GM12878 (cell line): ENCODE data around the gene NUDT22. TPM values are rescaled to one million over a fixed set of nuclear protein-coding genes. Genes with fewer than 3 reads are reported as not detected.

Source experiments
- ATAC-seq: fragments of 200-7000 bp; cut with Tn5 transposase; 3 replicates; pipeline ENCODE4 v1.9.1; 2020; ENCODE audit warnings: mild to moderate bottlenecking, moderate library complexity
- BruUV-seq: library from RNA; stranded (reverse); fragments of 400-500 nt; replicated peaks from 2 replicates; lab custom pipeline; 2021; lab: Mats Ljungman, UMichigan
- CTCF ChIA-PET: fragments of 300-600 bp; sonication (Branson Sonifier 250); formaldehyde crosslinking; extraction: SDS; loops from one replicate; lab custom pipeline; 2021; ENCODE audit warnings: inconsistent platforms; lab: Yijun Ruan, JAX
- POLR2A ChIA-PET: fragments of 350-600 bp; formaldehyde crosslinking; extraction: SDS; loops from one replicate; lab custom pipeline; 2021; ENCODE audit warnings: inconsistent platforms; lab: Charles Lee
- RAD21 ChIA-PET: fragments of 300-600 bp; sonication (Branson Sonifier 250); formaldehyde crosslinking; loops from one replicate; lab custom pipeline; 2023; ENCODE audit warnings: antibody characterized with exemption; ENCODE audit not compliant: unreplicated experiment; lab: Charles Lee
- SMC1A ChIA-PET: fragments of 300-600 bp; sonication (Branson Sonifier 250); formaldehyde crosslinking; loops from one replicate; lab custom pipeline; 2023; ENCODE audit not compliant: unreplicated experiment, uncharacterized antibody; lab: Charles Lee
- DNase-seq: peaks from one replicate; pipeline ENCODE4 v3.0.0-alpha.2; 2011; ENCODE audit warnings: low read depth, low spot score
- FAIRE-seq: peaks from 3 replicates; lab custom pipeline; 2011; peaks lifted over from hg19 to GRCh38; lab: Jason Lieb, UNC
- H2AFZ ChIP-seq: 2 replicates; pipeline ENCODE4 v1.6.0; 2011; ENCODE audit warnings: low read depth, low read length, control low read depth; ENCODE audit not compliant: control insufficient read depth
- H3K27ac ChIP-seq: 2 replicates; pipeline ENCODE4 v1.5.1; 2011; ENCODE audit warnings: control low read depth; ENCODE audit not compliant: control insufficient read depth, insufficient read depth
- H3K27me3 ChIP-seq, 2 experiments: replicated peaks in 1 of 2; 2 replicates each; pipeline versions ENCODE4 v1.6.0 to v1.6.1; 2011; ENCODE audit warnings: low read length in 1 of 2; ENCODE audit not compliant: control insufficient read depth in 2 of 2, insufficient read depth in 2 of 2
- H3K36me3 ChIP-seq, 2 experiments: 2 replicates each; pipeline ENCODE4 v1.5.1; 2011; ENCODE audit warnings: low read length in 1 of 2; ENCODE audit not compliant: control insufficient read depth in 2 of 2, insufficient read depth in 2 of 2
- H3K4me1 ChIP-seq: 2 replicates; pipeline ENCODE4 v1.6.1; 2011; ENCODE audit warnings: mild to moderate bottlenecking, low read length, moderate library complexity, mixed read lengths; ENCODE audit not compliant: control insufficient read depth, insufficient read depth
- H3K4me2 ChIP-seq: 2 replicates; pipeline ENCODE4 v1.6.0; 2011; ENCODE audit warnings: control low read depth; ENCODE audit not compliant: control insufficient read depth, insufficient read depth
- H3K4me3 ChIP-seq: fragments of 200-600 bp; sonication (generic); 2 replicates; pipeline ENCODE4 v1.5.1; 2016
- H3K79me2 ChIP-seq: 2 replicates; pipeline ENCODE4 v1.6.0; 2011; ENCODE audit warnings: low read length; ENCODE audit not compliant: control insufficient read depth, insufficient read depth
- H3K9ac ChIP-seq: 2 replicates; pipeline ENCODE4 v1.8.0; 2011; ENCODE audit warnings: low read length, control low read depth, mixed read lengths; ENCODE audit not compliant: control insufficient read depth, insufficient read depth
- H3K9me3 ChIP-seq: replicated peaks from 3 replicates; pipeline ENCODE4 v1.5.1; 2011; ENCODE audit warnings: mild to moderate bottlenecking, low read length; ENCODE audit not compliant: control insufficient read depth, insufficient read depth
- H4K20me1 ChIP-seq: 2 replicates; pipeline ENCODE4 v1.6.0; 2011; ENCODE audit not compliant: control insufficient read depth, insufficient read depth
- CEBPZ ChIP-seq: fragments of 150-350 bp; IDR thresholded peaks from 2 replicates; pipeline ENCODE4 v1.6.1; 2016; ENCODE audit warnings: low read depth, low read length
- HDAC6 ChIP-seq: fragments of 200-600 bp; sonication (generic); IDR thresholded peaks from one replicate; pipeline ENCODE4 v1.8.0; 2017; ENCODE audit warnings: antibody characterized with exemption; ENCODE audit not compliant: unreplicated experiment
- NFIC ChIP-seq: IDR thresholded peaks from 2 replicates; pipeline ENCODE4 v1.6.1; 2012; ENCODE audit warnings: low read depth, mild to moderate bottlenecking, inconsistent platforms, low read length, moderate library complexity
- PBX3 ChIP-seq: IDR thresholded peaks from 2 replicates; pipeline ENCODE4 v1.6.1; 2011; ENCODE audit warnings: mild to moderate bottlenecking, low read depth, low read length, moderate library complexity; ENCODE audit not compliant: insufficient replicate concordance
- SIN3A ChIP-seq: IDR thresholded peaks from 2 replicates; pipeline ENCODE4 v1.6.1; 2012; ENCODE audit warnings: low read depth, low read length, improper control_type of control experiment
- SMAD1 ChIP-seq: fragments of 450-650 bp; IDR thresholded peaks from 2 replicates; pipeline ENCODE4 v1.6.1; 2018; ENCODE audit warnings: mild to moderate bottlenecking, low read depth; ENCODE audit not compliant: partially characterized antibody
- SUZ12 ChIP-seq: fragments of 200-600 bp; sonication (generic); IDR thresholded peaks from one replicate; pipeline ENCODE4 v1.6.1; 2018; ENCODE audit warnings: antibody characterized with exemption, mild to moderate bottlenecking; ENCODE audit not compliant: unreplicated experiment
- ZNF207 ChIP-seq: fragments of 450-650 bp; IDR thresholded peaks from 2 replicates; pipeline ENCODE4 v1.6.1; 2014; ENCODE audit warnings: antibody characterized with exemption, mild to moderate bottlenecking, borderline replicate concordance
- WGBS: methylation state at CpG from one replicate; pipeline ENCODE4 v1.1.6; 2016; ENCODE audit warnings: low lambda C conversion rate; ENCODE audit not compliant: insufficient replicate concordance, insufficient coverage; ENCODE audit errors: missing lambda C conversion rate; 5-methylcytosine and 5-hydroxymethylcytosine counted together
- in situ Hi-C: fragments of 300-500 bp; cut with MboI; formaldehyde crosslinking; loops from 9 replicates; pipeline ENCODE4 v1.14.3; 2018; ENCODE audit warnings: mixed read lengths
- intact Hi-C: fragments of 100-400 bp; cut with micrococcal nuclease; formaldehyde crosslinking; loops from one replicate; pipeline ENCODE4 v1.14.2; 2022; ENCODE audit not compliant: unreplicated experiment
- polyA plus RNA-seq, 11 experiments: library from polyadenylated mRNA; depleted of rRNA in 4 of 11; unstranded in 6 of 11; stranded (reverse) in 5 of 11; fragments of >200 nt; fragmentation: Nextera tagmentation in 4 of 11; fragmentation: Illumina TruSeq in 1 of 11; extraction: Ambion mirVana in 4 of 11; extraction: Trizol in 1 of 11; gene quantifications; 1 replicate in 1 of 11; 2 replicates in 10 of 11; pipeline versions ENCODE4 v1.2.1 to v1.2.3, GENCODE V29; 2011 to 2016; ENCODE audit warnings: inconsistent platforms in 2 of 11, missing spikeins in 2 of 11, low read depth in 1 of 11
- total RNA-seq, 4 experiments: library from RNA; depleted of rRNA in 3 of 4; stranded (reverse); fragments of >200 nt in 3 of 4; fragmentation: Illumina TruSeq in 1 of 4; extraction: Trizol in 1 of 4; gene quantifications; 2 replicates each; pipeline versions ENCODE4 v1.2.1 to v1.2.3, GENCODE V29; 2013 to 2021

Gene NUDT22
- total and polyA plus RNA-seq, 10 of the 15 experiments (the other 5 are each of a cell fraction or from before 2014, with no cell fraction given), result 6.7 to 115 (median 64.7) TPM

GRCh38 chr11:64248578-64248977 lies 22.5 kb downstream of the NUDT22 start:
- intact Hi-C loops, result no loop called here
- Histone ChIP-seq H3K4me3 (no peak overlapping the region), H3K4me2 (no peak overlapping the region), H3K27ac (no peak overlapping the region), H3K27me3 (no peaks in the 10 kb centered on the region), H3K36me3 (peaks cover 0 to 6% of the 10 kb centered on the region in 2 experiments; a peak in 2 of 4 replicates), H4K20me1 (no peaks in the 10 kb centered on the region), H3K4me1 (peaks cover 10% of the 10 kb centered on the region), H3K79me2 (peaks cover 21% of the 10 kb centered on the region), H3K9me3 (no peaks in the 10 kb centered on the region), H3K9ac (no peak overlapping the region), H2AFZ (no peak overlapping the region)
- WGBS, result 71% methylated on average over 7 of the region's 7 CpGs
- CTCF ChIA-PET, result interaction anchor here (0.8 to 4.8 kb wide), 2 partner anchors 43 to 107 kb away, joined by 3 to 64 read pairs; partner anchors contain the start of gene FERMT3
- TF ChIP-seq SIN3A, result no peak
- no peak for TF ChIP-seq ZNF207
- TF ChIP-seq HDAC6, result no peak
- RAD21 ChIA-PET, result interaction anchor here (1.9 to 8.6 kb wide), 2 partner anchors 43 to 52 kb away, joined by 7 to 104 read pairs; partner anchors contain the start of genes CATSPERZ and FERMT3
- SMC1A ChIA-PET, result interaction anchor here (0.6 to 1.1 kb wide), 2 partner anchors 43 to 44 kb away, joined by 3 read pairs; no protein-coding TSS in a partner anchor
- ATAC-seq (no peak), DNase-seq (no peak), FAIRE-seq (no peak)
- no TSS peak for BruUV-seq
- in situ Hi-C loops, result loop anchor here (25.0 kb wide), 1 partner anchor 1614 kb away; the partner anchor contains the start of genes CFL1, EFEMP2 and MUS81
- POLR2A ChIA-PET, result no interaction called here

GRCh38 chr11:64249038-64249437 lies 23.0 kb downstream of the NUDT22 start:
- no peak for ATAC-seq

More at GRCh38 chr11:64249038-64249437, 23.0 kb downstream of the NUDT22 start:
- POLR2A ChIA-PET, result interaction anchor here (1.6 to 1.8 kb wide), 2 partner anchors 8 to 10 kb away, joined by 7 to 9 read pairs; partner anchors contain the start of gene FKBP2
- BruUV-seq, result no TSS peak
- SMC1A ChIA-PET, result no interaction called here
- in situ Hi-C loops, result loop anchor here (25.0 kb wide), 1 partner anchor 1613 kb away; the partner anchor contains the start of genes CFL1, EFEMP2 and MUS81
- peaks cover 0 to 5% of the 10 kb centered on the region in 2 experiments; a peak in 2 of 4 replicates for H3K36me3 ChIP-seq
- no peaks in the 10 kb centered on the region for H4K20me1 ChIP-seq
- intact Hi-C loops, result no loop called here
- no peak overlapping the region for H3K4me2 ChIP-seq
- no peaks in the 10 kb centered on the region for H3K9me3 ChIP-seq
- CTCF ChIA-PET, result interaction anchor here (0.8 to 4.8 kb wide), 5 partner anchors 8 to 106 kb away, joined by 3 to 64 read pairs (median 31); partner anchors contain the start of genes CATSPERZ, FERMT3 and FKBP2
- DNase-seq (no peak), FAIRE-seq (no peak)
- H3K27ac ChIP-seq, result no peak overlapping the region
- no peak overlapping the region for H3K4me3 ChIP-seq
- H3K4me1 ChIP-seq, result peaks cover 10% of the 10 kb centered on the region
- H3K79me2 ChIP-seq, result peaks cover 21% of the 10 kb centered on the region
- H3K27me3 ChIP-seq, result no peaks in the 10 kb centered on the region
- H2AFZ ChIP-seq, result no peak overlapping the region
- WGBS, result 67% methylated on average over 4 of the region's 4 CpGs
- RAD21 ChIA-PET, result interaction anchor here (1.9 to 8.6 kb wide), 2 partner anchors 43 to 52 kb away, joined by 7 to 104 read pairs; partner anchors contain the start of genes CATSPERZ and FERMT3
- no peak for TF ChIP-seq PBX3
- TF ChIP-seq SMAD1, result no peak
- TF ChIP-seq NFIC, result no peak
- TF ChIP-seq SUZ12, result no peak
- TF ChIP-seq CEBPZ, result no peak
- TF ChIP-seq, all 136 proteins: peak for 0
- H3K9ac ChIP-seq, result no peak overlapping the region
